Measurements from ENCODE around the gene CD6.

CD6 gene

DNA sequence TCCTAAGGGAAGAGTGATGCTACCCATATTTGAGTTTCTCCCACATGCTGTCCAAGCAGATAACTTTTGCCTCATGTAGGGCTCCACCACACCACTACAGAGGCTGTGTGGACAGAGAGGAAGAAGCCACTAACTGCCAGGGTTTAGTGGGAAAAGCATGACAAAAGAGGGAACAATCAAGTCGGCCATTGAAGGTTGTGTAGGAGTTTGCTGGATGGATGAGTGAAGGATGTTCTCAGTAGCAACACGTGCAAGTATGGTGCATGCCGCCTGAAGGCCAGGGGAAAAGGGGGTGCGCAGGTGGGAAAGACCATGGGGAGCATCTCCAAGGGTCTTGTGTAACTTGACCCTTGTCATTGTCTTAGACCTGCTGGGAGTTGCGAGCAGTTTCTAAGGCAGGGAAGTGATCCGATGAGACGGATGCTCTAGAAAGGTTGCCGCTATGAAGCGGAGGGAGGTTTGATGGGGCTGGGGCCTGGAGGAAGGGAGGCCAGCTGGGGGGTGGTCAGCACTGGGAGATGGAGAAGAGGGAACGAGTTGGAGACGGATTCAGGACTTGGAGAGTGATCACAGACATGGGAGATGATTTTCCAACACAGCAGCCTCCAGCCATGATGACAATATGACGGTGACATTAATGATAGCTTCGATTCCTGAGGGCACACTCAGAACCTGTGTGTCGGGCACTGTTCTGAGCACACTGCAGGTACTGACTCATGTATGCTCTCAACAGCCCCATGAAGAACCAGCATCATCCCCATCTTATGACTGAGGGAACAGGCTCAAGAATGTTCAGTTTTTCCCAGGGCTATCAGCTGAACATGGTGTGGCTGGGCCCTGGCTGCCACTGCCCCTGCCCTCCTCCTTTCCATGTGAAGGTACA, 53.7 kb downstream of the CD6 start:
- in situ Hi-C loops (cut with MboI; ENCODE audit: low sequenced_read_pairs), result no loop called here

DNA sequence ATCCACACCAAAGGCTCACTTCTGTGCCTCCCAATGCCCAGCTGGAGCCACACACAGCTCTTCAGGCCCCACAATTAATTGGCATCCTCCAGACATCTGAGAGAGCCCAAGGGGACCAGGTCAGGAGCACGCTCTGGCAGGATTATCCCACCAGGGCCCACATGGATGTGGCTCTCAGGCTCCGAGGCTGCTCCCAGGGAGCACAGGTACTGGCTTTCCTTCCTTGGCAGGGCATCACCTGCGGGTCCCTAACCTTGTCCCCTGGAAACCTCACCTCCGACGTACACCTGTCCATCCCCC, 54.3 kb downstream of the CD6 start:
- in situ Hi-C loops (cut with MboI; ENCODE audit: low sequenced_read_pairs), result no loop called here

DNA sequence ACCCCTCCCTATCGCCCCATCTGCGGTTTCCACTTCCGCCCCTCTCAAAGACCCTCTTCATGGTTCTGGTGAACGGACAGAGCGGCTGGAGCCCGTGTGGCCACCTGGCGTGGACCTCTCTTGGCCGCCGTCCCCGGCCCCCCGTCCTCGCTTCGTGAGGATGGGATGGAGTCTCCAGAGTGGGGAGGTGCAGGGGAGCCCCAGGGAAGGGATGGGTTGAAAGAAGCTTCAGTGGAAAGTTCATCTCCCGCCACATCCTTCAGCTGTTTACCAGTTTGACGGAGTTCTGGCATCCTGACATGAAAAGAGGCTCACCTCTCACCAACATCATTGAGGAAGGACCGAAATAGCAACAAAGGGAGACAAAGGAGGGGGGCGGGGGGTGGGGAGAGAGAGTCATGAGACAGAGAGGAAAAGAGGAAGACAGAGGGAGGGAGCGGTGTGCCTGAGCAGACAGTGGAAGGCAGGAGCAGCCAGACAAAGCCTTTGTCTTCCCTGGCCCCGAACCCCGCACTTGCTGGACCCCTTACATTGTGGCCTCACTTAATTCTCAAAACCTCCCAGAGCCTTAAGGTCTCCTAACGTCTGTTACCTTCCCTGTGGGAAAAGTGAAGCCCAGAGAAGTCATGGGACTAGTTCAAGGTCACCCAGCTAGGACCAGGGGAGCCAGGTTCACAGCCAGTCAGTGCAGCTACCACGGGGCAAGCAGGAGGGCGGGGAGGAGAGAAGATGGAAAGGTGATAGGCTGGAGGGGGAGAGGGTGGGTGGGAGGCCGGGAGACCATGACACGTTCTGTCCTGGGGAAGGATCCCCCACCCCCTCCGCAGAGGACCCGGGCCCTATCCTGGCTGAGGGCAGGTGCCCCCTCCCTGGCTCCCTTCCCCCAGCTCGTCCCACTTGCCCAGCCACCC, 54.9 kb downstream of the CD6 start:
- in situ Hi-C loops (cut with MboI; ENCODE audit: low sequenced_read_pairs), result no loop called here

DNA sequence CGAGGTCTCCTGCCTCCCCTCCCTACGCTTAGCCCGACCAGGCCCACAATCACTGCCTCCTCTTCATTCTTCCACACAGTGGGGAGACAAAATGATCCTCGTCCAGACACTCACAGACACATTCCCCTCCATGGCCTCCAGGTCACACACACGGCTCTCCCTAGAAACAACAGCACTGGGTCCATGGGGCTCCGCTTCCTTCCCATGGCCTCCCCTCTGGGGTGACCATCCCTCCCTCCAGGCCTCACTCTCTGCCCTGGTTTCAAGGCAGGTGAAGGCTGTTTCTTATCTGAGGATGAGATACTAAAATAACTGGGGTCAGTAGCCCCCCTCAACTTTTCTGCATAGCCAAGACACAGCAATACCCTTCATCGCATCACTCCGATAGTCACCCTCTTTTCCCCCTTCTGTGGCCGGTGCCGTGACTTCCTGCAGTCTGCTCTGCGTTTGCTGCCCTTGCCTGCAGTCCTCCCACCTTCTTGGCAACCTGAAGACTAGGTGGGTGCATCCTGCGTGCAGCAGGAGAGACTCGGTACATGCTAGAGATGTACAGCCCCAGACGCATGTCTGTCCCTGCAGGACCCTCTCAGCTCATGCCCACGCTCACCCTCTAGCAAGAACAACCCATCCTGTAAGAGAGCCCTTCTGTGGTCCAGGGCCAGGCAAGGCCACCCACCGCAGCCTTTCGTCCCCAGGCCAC, 55.8 kb downstream of the CD6 start:
- in situ Hi-C loops (cut with MboI; ENCODE audit: low sequenced_read_pairs), result no loop called here

GRCh38 chr11:61028135-61028729, 56.8 kb downstream of the CD6 start:
- in situ Hi-C loops (cut with MboI; ENCODE audit: low sequenced_read_pairs), result no loop called here

- in situ Hi-C loops (cut with MboI; ENCODE audit: low sequenced_read_pairs), result no loop called here
These were observed 61.3 kb downstream of the CD6 start for GRCh38 chr11:61032824-61033223.

GRCh38 chr11:61033417-61033816, 61.9 kb downstream of the CD6 start:
- in situ Hi-C loops (cut with MboI; ENCODE audit: low sequenced_read_pairs), result no loop called here

GRCh38 chr11:61034111-61034510, 62.6 kb downstream of the CD6 start:
- in situ Hi-C loops (cut with MboI; ENCODE audit: low sequenced_read_pairs), result no loop called here

DNA sequence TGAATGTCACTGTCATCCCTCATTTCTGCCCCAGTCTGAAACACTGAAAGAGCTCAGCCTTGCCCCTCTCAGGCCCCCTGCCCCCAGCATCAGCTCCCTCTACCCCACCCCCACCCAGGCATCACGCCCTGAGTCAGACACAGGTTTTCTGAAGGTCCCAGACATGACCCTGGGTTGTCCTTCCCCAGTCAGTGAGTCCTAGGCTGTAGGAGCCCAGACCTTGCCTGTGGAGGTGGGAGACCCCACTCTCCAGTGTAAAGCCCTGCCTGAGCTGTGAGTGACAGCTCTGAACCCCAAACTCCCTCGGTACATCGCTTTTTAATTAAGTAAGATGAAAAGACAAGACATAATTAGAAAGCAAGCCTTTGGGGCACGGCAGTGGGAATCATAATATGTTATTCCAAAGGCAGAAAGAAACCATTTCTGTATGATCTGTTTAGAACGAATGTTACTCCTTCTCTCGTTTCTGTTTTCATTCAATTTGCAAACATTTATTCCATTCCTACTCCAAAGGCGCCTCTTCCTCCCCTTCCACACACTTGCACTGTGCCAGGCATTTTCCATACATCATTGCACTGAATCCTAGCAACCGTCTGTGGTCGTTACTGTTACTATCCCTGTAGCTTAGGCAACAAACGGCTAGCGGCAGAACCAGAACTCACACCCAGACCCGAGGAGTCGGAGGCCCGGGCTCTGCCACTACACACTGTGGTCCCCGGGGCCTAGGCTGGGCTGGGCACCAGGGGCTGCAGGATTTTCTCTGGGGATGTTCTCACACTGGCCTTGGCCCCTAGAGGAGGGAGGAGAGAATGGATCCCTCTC, 63.4 kb downstream of the CD6 start:
- in situ Hi-C loops (cut with MboI; ENCODE audit: low sequenced_read_pairs), result no loop called here

- in situ Hi-C loops (cut with MboI; ENCODE audit: low sequenced_read_pairs), result no loop called here
These were observed 64.0 kb downstream of the CD6 start for GRCh38 chr11:61035526-61035835.

DNA sequence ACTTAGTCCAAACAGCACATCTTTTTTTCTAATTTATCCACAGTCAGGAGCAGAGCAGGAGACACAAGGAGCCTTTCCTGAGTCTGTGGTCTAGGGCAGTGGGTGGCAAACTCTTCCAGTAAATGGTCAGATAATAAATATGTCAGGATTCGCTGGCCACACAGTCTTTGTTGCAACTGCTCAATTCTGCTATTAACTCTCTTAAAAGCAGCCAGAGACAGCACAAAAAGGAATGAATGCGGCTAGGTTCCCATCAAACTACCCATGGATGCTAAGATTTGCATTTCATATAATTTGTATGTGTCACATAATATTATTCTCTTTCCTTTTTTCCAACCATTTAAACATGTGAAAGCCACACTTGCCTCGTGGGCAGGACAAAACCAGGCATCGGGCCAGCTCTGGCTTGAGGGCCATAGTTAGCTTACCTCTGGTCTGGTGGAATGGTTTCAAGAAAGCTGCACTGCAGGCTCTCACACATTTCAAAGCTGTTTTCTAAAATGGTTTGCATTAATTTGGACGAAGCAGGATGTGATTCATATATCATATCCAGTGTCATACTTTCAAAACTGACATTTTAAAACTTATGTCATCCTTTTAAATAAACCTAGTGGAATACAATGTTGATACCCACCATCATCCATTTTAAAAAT, 66.1 kb downstream of the CD6 start:
- in situ Hi-C loops (cut with MboI; ENCODE audit: low sequenced_read_pairs), result no loop called here

GRCh38 chr11:61039916-61040315, 68.4 kb downstream of the CD6 start:
- in situ Hi-C loops (cut with MboI; ENCODE audit: low sequenced_read_pairs), result no loop called here

DNA sequence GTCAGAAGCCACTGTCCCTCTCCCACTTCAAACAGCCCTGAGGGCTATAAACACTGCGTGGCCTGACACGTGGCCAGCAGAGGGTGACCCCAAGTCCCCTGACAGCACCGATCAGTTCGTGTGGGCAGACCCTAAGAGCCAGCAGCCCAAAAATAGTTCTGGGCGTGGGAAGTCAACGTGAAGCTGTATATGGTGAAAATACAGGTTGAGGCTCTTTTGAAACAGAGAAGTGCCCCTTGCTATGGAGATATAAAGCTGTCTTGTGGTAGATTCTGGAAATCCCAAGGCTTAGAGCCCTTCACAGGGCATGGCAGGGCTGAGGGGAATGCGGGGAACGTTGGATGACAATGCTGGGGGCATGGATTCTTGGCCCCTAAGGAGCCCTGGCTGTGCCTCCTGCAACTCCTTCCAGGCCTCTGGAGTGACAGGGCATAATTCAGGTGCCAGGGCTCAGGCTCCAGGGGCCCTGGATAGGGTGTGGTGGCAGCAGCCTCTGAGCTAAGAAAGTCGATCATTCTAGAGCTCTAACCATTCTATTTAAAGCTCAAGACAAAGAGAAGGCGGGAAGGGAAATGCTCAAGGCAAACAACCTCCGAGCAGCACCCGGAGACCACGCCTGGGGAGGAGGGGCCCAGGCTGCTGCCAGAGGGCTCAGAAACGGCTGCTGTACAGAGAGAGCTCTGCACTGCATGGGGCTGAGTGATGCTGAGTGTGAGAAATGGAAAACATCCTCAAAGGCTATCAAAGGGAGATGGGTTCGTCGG, 70.5 kb downstream of the CD6 start:
- in situ Hi-C loops (cut with MboI; ENCODE audit: low sequenced_read_pairs), result no loop called here

- in situ Hi-C loops (cut with MboI; ENCODE audit: low sequenced_read_pairs), result no loop called here
These were observed 71.1 kb downstream of the CD6 start for GRCh38 chr11:61042537-61042936.

GRCh38 chr11:61042961-61043540, 71.6 kb downstream of the CD6 start:
- in situ Hi-C loops (cut with MboI; ENCODE audit: low sequenced_read_pairs), result no loop called here

DNA sequence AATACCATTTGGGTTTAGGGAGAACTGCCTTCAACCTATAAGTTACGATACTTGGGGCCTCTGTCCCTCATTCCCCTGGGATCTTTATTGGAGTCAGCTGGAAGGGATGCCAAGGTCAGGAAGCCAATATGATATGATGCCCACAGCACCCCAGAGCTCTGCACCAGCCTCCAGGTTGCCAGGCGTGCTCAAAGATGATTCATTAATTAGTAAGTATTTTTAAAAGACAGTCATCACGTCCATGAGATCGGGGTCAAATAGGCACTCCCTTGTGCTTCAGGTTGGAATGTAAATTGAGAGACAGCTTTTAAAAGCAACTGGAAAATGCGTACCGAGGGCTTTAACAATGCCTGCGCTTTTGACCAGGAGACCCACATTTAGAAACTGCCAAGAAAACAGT, 73.8 kb downstream of the CD6 start:
- in situ Hi-C loops (cut with MboI; ENCODE audit: low sequenced_read_pairs), result no loop called here

- in situ Hi-C loops (cut with MboI; ENCODE audit: low sequenced_read_pairs), result no loop called here
These were observed 75.4 kb downstream of the CD6 start for GRCh38 chr11:61046833-61047232.

DNA sequence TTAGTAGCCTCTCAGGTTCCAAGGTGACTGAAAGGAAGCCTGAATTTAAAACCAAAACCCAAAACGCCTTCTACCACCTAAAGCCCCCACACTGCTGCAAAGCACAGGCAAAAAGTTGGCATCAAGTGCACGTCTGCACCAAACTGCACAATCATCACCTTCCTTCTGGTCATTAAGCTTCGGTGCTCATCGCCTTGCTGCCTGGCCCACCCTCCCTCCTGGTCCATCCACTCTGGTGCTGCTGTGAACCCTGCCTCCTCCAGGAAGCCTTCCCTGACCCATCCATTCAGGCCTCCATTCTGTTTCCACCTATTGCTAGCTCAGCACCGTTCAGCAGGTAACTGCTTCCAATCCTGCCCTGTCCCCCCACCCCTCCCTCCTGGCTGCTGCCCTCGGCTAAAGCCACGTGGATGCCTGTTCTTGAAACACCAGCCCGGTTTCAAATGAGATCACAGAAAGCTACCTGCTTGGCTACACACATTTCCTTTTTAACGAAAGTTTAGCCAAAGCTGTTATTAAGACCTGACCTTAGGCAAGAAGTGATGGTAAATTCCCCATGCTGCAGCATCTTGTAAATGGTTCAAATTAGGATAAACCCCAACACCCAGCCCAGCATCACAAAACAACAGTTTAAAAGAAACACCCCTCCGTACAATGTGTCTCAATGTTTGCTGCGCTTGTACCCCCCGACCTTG, 77.0 kb downstream of the CD6 start:
- in situ Hi-C loops (cut with MboI; ENCODE audit: low sequenced_read_pairs), result no loop called here
